H1 (cell line): ENCODE results near the gene FADS6.

Experiments
- BCL11A ChIP-seq, 2 experiments: IDR thresholded peaks; one replicate each; pipeline ENCODE4 v1.6.1; 2011; ENCODE audit warnings: low read depth in 2 of 2, low read length in 2 of 2, mild to moderate bottlenecking in 2 of 2
- CBX8 ChIP-seq: fragments of 300-800, 300-1000 bp; sonication (generic); IDR thresholded peaks from 2 replicates; pipeline ENCODE4 v1.7.1; 2016; ENCODE audit warnings: low read depth, low read length, borderline replicate concordance
- HDAC6 ChIP-seq: IDR thresholded peaks from one replicate; pipeline ENCODE4 v1.7.1; 2012; ENCODE audit warnings: low read depth, mild to moderate bottlenecking, inconsistent platforms, low read length, moderate library complexity
- KDM1A ChIP-seq: fragments of 200-600, 300-600 bp; sonication (generic); IDR thresholded peaks from 2 replicates; pipeline ENCODE4 v1.7.1; 2016; ENCODE audit warnings: mild to moderate bottlenecking, low read length, borderline replicate concordance
- POLR2A ChIP-seq, 2 experiments: IDR thresholded peaks; 1 replicate in 1 of 2; 2 replicates in 1 of 2; pipeline ENCODE4 v1.6.1; 2011; ENCODE audit warnings: low read depth in 2 of 2, low read length in 2 of 2, mild to moderate bottlenecking in 2 of 2; ENCODE audit errors: control extremely low read depth in 1 of 2
- POLR2AphosphoS5 ChIP-seq: IDR thresholded peaks from 2 replicates; pipeline ENCODE4 v1.6.1; 2011; ENCODE audit warnings: low read depth, low read length
- RNF2 ChIP-seq: fragments of 200-900, 300-1000 bp; sonication (generic); IDR thresholded peaks from 2 replicates; pipeline ENCODE4 v1.7.1; 2016; ENCODE audit warnings: borderline replicate concordance, low read depth, mild to moderate bottlenecking, antibody characterized with exemption, low read length; ENCODE audit not compliant: poor library complexity, severe bottlenecking; ENCODE audit errors: missing control alignments
- ZNF274 ChIP-seq: IDR thresholded peaks from 2 replicates; pipeline ENCODE4 v1.7.0; 2012; ENCODE audit warnings: low read length, borderline replicate concordance; ENCODE audit errors: extremely low read depth
- TF ChIP-seq, protein P1 (sequence below), 3 experiments: IDR thresholded peaks; 1 replicate in 2 of 3; 2 replicates in 1 of 3; pipeline versions ENCODE4 v1.5.1 to v1.6.1; 2011; ENCODE audit warnings: low read length in 3 of 3, mild to moderate bottlenecking in 3 of 3, inconsistent platforms in 2 of 3, low read depth in 1 of 3, moderate library complexity in 1 of 3; ENCODE audit not compliant: insufficient read depth in 1 of 3; ENCODE audit errors: control extremely low read depth in 1 of 3
- TF ChIP-seq, protein P2 (sequence below): IDR thresholded peaks from 2 replicates; pipeline ENCODE4 v1.6.1; 2012; ENCODE audit warnings: inconsistent platforms
- TF ChIP-seq, protein P3 (sequence below): IDR thresholded peaks from 2 replicates; pipeline ENCODE4 v1.6.1; 2011; ENCODE audit warnings: low read length, improper control_type of control experiment

DNA sequence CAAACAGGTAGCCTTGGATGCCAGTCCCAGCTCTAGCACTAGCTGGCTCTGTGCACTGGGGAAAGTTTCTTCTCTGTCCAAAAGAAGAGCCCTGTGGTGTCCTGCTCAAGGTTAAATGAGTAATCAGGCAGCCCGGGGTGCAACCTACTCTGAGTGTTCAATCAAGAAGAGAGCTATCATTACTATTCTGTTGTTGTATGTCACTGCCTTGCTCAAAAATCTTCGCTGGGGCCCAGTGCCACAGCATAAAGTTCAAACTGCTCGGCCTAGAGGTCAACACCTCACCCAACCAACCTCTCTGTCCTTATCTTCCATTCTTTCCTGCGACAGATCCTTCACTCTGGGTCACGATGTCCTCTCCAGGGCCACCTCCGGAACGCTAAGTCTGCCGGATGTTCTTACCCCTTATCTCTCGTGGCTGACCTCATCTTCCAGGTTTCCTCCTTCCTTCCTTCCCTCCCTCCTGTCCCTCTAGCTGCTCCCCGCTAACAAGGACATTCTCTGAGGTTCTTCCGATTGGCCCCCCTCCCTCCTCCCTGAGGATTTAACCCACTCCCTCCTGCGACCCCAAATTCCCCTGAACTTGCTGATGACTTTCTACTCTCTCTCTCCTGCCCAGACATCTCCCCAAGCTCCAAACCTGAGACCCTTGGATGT, 25.1 kb downstream of the FADS6 start:
- TF ChIP-seq RNF2 (no peak), CBX8 (no peak), KDM1A (no peak), HDAC6 (no peak), POLR2A (IDR thresholded peaks at IDR 0.05; ENCODE audit: control extremely low read depth in 1 of 2, low read depth in 2 of 2, low read length in 2 of 2) (no peak), ZNF274 (no peak), POLR2AphosphoS5 (no peak), BCL11A (IDR thresholded peaks at IDR 0.05; ENCODE audit: low read depth in 2 of 2, low read length in 2 of 2) (no peak)
- TF ChIP-seq, protein P1, sequence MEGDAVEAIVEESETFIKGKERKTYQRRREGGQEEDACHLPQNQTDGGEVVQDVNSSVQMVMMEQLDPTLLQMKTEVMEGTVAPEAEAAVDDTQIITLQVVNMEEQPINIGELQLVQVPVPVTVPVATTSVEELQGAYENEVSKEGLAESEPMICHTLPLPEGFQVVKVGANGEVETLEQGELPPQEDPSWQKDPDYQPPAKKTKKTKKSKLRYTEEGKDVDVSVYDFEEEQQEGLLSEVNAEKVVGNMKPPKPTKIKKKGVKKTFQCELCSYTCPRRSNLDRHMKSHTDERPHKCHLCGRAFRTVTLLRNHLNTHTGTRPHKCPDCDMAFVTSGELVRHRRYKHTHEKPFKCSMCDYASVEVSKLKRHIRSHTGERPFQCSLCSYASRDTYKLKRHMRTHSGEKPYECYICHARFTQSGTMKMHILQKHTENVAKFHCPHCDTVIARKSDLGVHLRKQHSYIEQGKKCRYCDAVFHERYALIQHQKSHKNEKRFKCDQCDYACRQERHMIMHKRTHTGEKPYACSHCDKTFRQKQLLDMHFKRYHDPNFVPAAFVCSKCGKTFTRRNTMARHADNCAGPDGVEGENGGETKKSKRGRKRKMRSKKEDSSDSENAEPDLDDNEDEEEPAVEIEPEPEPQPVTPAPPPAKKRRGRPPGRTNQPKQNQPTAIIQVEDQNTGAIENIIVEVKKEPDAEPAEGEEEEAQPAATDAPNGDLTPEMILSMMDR (IDR thresholded peaks at IDR 0.05; ENCODE audit: control extremely low read depth in 1 of 3, insufficient read depth in 1 of 3, low read depth in 1 of 3, low read length in 3 of 3): no peak
- TF ChIP-seq, protein P2, sequence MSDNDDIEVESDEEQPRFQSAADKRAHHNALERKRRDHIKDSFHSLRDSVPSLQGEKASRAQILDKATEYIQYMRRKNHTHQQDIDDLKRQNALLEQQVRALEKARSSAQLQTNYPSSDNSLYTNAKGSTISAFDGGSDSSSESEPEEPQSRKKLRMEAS: no peak
- TF ChIP-seq, protein P3, sequence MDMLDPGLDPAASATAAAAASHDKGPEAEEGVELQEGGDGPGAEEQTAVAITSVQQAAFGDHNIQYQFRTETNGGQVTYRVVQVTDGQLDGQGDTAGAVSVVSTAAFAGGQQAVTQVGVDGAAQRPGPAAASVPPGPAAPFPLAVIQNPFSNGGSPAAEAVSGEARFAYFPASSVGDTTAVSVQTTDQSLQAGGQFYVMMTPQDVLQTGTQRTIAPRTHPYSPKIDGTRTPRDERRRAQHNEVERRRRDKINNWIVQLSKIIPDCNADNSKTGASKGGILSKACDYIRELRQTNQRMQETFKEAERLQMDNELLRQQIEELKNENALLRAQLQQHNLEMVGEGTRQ: no peak
